NT2/D1 (cell line): ENCODE data around the gene PTPRG.

ENCODE experiments used
- YY1 ChIP-seq: IDR thresholded peaks from 2 replicates; pipeline ENCODE4 v1.6.1; 2011; ENCODE audit not compliant: insufficient read length, insufficient read depth
- ZNF274 ChIP-seq: IDR thresholded peaks from 2 replicates; pipeline ENCODE4 v1.6.1; 2011; ENCODE audit warnings: mild to moderate bottlenecking, low read depth, low read length

- TF ChIP-seq ZNF274 (no peak), YY1 (no peak)
Measured at GRCh38 chr3:61734749-61735686, 173.6 kb downstream of the PTPRG start.
